ENCODE results near the gene TCAP. TPM values are rescaled to one million over a fixed set of nuclear protein-coding genes. Genes with fewer than 3 reads are reported as not detected.

Gene TCAP
- total and polyA plus RNA-seq, 10 of the 15 experiments (the other 5 are each of a cell fraction or from before 2014, with no cell fraction given) = 0.17 to 1.0 (median 0.36) TPM; not detected in 3

DNA sequence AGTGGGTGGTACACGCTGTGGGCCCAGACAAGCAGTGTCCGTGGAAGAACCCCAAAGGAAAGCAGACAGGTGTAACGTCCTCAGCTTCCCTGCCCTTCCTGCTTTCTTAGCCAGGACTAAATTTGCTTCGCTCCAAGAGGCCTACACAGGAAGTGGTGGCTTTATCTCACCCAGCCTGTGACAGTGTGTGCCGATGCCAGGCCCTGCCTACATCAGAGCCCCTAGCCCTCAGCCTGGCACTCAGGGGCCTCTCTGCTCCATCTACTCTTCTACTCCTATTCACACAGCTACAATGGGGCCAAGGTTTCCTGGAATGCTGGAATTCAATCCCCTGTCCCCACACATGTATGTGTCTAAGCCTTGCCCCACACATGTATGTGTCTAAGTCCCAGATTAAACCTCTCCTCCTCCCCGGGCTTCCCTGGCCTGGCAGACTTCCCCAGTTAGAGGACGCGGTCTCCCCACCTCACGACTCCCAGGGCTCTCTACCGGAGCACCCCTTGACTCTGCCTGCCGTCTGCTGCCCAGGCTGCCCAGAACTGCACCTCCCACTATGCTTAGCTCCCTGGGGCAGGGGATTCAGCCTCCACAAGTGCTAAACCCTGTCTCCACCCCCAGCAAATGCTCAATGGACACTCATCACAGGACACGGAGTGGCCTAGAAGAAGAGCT lies 14.5 kb downstream of the TCAP start (continued):
- TF ChIP-seq, protein P1, sequence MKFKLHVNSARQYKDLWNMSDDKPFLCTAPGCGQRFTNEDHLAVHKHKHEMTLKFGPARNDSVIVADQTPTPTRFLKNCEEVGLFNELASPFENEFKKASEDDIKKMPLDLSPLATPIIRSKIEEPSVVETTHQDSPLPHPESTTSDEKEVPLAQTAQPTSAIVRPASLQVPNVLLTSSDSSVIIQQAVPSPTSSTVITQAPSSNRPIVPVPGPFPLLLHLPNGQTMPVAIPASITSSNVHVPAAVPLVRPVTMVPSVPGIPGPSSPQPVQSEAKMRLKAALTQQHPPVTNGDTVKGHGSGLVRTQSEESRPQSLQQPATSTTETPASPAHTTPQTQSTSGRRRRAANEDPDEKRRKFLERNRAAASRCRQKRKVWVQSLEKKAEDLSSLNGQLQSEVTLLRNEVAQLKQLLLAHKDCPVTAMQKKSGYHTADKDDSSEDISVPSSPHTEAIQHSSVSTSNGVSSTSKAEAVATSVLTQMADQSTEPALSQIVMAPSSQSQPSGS (IDR thresholded peaks at IDR 0.05; ENCODE audit: low read length) = no peak
- TF ChIP-seq YY1 (IDR thresholded peaks at IDR 0.05; ENCODE audit: low read depth, low read length) (no peak), DPF2 (IDR thresholded peaks at IDR 0.05) (no peak), ASH2L (IDR thresholded peaks at IDR 0.05; ENCODE audit: borderline replicate concordance, low read depth) (no peak), SIN3A (IDR thresholded peaks at IDR 0.05; ENCODE audit: low read depth, low read length) (no peak), MAX (IDR thresholded peaks at IDR 0.05; ENCODE audit: low read depth, low read length) (no peak)
- TF ChIP-seq, protein P2, sequence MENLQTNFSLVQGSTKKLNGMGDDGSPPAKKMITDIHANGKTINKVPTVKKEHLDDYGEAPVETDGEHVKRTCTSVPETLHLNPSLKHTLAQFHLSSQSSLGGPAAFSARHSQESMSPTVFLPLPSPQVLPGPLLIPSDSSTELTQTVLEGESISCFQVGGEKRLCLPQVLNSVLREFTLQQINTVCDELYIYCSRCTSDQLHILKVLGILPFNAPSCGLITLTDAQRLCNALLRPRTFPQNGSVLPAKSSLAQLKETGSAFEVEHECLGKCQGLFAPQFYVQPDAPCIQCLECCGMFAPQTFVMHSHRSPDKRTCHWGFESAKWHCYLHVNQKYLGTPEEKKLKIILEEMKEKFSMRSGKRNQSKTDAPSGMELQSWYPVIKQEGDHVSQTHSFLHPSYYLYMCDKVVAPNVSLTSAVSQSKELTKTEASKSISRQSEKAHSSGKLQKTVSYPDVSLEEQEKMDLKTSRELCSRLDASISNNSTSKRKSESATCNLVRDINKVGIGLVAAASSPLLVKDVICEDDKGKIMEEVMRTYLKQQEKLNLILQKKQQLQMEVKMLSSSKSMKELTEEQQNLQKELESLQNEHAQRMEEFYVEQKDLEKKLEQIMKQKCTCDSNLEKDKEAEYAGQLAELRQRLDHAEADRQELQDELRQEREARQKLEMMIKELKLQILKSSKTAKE (IDR thresholded peaks at IDR 0.05; ENCODE audit: low read depth, poor library complexity, severe bottlenecking) = no peak
- TF ChIP-seq, protein P3, sequence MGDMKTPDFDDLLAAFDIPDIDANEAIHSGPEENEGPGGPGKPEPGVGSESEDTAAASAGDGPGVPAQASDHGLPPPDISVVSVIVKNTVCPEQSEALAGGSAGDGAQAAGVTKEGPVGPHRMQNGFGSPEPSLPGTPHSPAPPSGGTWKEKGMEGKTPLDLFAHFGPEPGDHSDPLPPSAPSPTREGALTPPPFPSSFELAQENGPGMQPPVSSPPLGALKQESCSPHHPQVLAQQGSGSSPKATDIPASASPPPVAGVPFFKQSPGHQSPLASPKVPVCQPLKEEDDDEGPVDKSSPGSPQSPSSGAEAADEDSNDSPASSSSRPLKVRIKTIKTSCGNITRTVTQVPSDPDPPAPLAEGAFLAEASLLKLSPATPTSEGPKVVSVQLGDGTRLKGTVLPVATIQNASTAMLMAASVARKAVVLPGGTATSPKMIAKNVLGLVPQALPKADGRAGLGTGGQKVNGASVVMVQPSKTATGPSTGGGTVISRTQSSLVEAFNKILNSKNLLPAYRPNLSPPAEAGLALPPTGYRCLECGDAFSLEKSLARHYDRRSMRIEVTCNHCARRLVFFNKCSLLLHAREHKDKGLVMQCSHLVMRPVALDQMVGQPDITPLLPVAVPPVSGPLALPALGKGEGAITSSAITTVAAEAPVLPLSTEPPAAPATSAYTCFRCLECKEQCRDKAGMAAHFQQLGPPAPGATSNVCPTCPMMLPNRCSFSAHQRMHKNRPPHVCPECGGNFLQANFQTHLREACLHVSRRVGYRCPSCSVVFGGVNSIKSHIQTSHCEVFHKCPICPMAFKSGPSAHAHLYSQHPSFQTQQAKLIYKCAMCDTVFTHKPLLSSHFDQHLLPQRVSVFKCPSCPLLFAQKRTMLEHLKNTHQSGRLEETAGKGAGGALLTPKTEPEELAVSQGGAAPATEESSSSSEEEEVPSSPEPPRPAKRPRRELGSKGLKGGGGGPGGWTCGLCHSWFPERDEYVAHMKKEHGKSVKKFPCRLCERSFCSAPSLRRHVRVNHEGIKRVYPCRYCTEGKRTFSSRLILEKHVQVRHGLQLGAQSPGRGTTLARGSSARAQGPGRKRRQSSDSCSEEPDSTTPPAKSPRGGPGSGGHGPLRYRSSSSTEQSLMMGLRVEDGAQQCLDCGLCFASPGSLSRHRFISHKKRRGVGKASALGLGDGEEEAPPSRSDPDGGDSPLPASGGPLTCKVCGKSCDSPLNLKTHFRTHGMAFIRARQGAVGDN (IDR thresholded peaks at IDR 0.05) = peak; percentile 53; the same call in 1 of the 2 replicates
